Forelimb muscle (tissue), 1 donor: ENCODE data around the gene TSEN2. TPM values are rescaled to one million over a fixed set of nuclear protein-coding genes. Genes with fewer than 3 reads are reported as not detected.
"Not testable (repeated sequence)": the region's sequence is repeated elsewhere in the genome, so short reads cannot be mapped to it uniquely, and the experiment has no call there.

Experiments
- DNase-seq: peaks from one replicate; pipeline ENCODE4 v3.0.0-alpha.2; 2013; ENCODE audit warnings: low read depth
- polyA plus RNA-seq: library from polyadenylated mRNA; unstranded; fragments of 120-200 nt; gene quantifications from one replicate; pipeline ENCODE4 v1.2.1, GENCODE V29; 2013; ENCODE audit not compliant: insufficient read length

Gene TSEN2
- polyA plus RNA-seq, 1 donor: 14.1 TPM

- no peak for DNase-seq
These were observed 32.3 kb upstream of the TSEN2 start for GRCh38 chr3:12451960-12452359.

GRCh38 chr3:12452361-12453330 lies 31.6 kb upstream of the TSEN2 start:
- DNase-seq: no peak

- DNase-seq: no peak
These were observed 30.0 kb upstream of the TSEN2 start for GRCh38 chr3:12454076-12454815.

GRCh38 chr3:12454816-12455121 lies 29.5 kb upstream of the TSEN2 start:
- no peak for DNase-seq

GRCh38 chr3:12455740-12456139 lies 28.5 kb upstream of the TSEN2 start:
- DNase-seq: no peak

- no peak for DNase-seq
These were observed 27.8 kb upstream of the TSEN2 start for GRCh38 chr3:12456441-12456840.

GRCh38 chr3:12457380-12457779 lies 26.9 kb upstream of the TSEN2 start:
- not testable (repeated sequence) for DNase-seq

- DNase-seq: no peak
These were observed 25.4 kb upstream of the TSEN2 start for GRCh38 chr3:12458901-12459300.

GRCh38 chr3:12460127-12460526 lies 24.2 kb upstream of the TSEN2 start:
- DNase-seq: no peak

- DNase-seq: no peak
These were observed 23.1 kb upstream of the TSEN2 start for GRCh38 chr3:12461097-12461649.

GRCh38 chr3:12462159-12462947 lies 21.9 kb upstream of the TSEN2 start:
- DNase-seq: no peak

- DNase-seq: no peak
These were observed 20.6 kb upstream of the TSEN2 start for GRCh38 chr3:12463686-12464085.

GRCh38 chr3:12464181-12464580 lies 20.1 kb upstream of the TSEN2 start:
- no peak for DNase-seq

- DNase-seq: no peak
These were observed 19.0 kb upstream of the TSEN2 start for GRCh38 chr3:12465151-12465835.

GRCh38 chr3:12465836-12466225 lies 18.4 kb upstream of the TSEN2 start:
- no peak for DNase-seq

- no peak for DNase-seq
These were observed 16.5 kb upstream of the TSEN2 start for GRCh38 chr3:12467746-12468145.

- DNase-seq: no peak
These were observed 16.0 kb upstream of the TSEN2 start for GRCh38 chr3:12468276-12468675.

GRCh38 chr3:12468757-12469156 lies 15.5 kb upstream of the TSEN2 start:
- DNase-seq: no peak

- not testable (repeated sequence) for DNase-seq
These were observed 15.1 kb upstream of the TSEN2 start for GRCh38 chr3:12469222-12469621.

- no peak for DNase-seq
These were observed 14.2 kb upstream of the TSEN2 start for GRCh38 chr3:12470111-12470510.

GRCh38 chr3:12470680-12471079 lies 13.6 kb upstream of the TSEN2 start:
- DNase-seq: no peak
